ENCODE results near the gene PSMD10.
A peak's percentile ranks its signal among the peaks of the same experiment; 100 is the strongest.

Gene PSMD10

GRCh38 chrX:108114541-108114940 is 23.2 kb upstream of the PSMD10 start:
- no peak for DNase-seq (ENCODE audit: low read depth)
- TF ChIP-seq CTCF (conservative IDR thresholded peaks at IDR 0.05; ENCODE audit: low read depth, low read length): no peak
- no peak overlapping the region for H3K4me3 ChIP-seq (ENCODE audit: low read length)

- no peak for TF ChIP-seq CTCF (conservative IDR thresholded peaks at IDR 0.05; ENCODE audit: low read depth, low read length)
Measured at GRCh38 chrX:108105473-108105872, 14.1 kb upstream of the PSMD10 start.

GRCh38 chrX:108097380-108097779 is 6.0 kb upstream of the PSMD10 start:
- no peak for TF ChIP-seq CTCF (conservative IDR thresholded peaks at IDR 0.05; ENCODE audit: low read depth, low read length)
- H3K4me3 ChIP-seq (ENCODE audit: low read length): no peak overlapping the region
- no peak for DNase-seq (ENCODE audit: low read depth)

More at GRCh38 chrX:108105473-108105872, 14.1 kb upstream of the PSMD10 start:
- DNase-seq (ENCODE audit: low read depth): no peak
- H3K4me3 ChIP-seq (ENCODE audit: low read length): no peak overlapping the region

- peak overlapping the region; percentile 74 for H3K4me3 ChIP-seq (ENCODE audit: low read length)
- DNase-seq (ENCODE audit: low read depth): no peak
- no peak for TF ChIP-seq CTCF (conservative IDR thresholded peaks at IDR 0.05; ENCODE audit: low read depth, low read length)
Measured at GRCh38 chrX:108091878-108092291, 543 bp upstream of the PSMD10 start.

GRCh38 chrX:108090491-108091263 is 665 bp downstream of the PSMD10 start:
- H3K4me3 ChIP-seq (ENCODE audit: low read length): peak overlapping the region; percentile 74
- DNase-seq (ENCODE audit: low read depth): no peak
- TF ChIP-seq CTCF (conservative IDR thresholded peaks at IDR 0.05; ENCODE audit: low read depth, low read length): no peak

GRCh38 chrX:108088511-108088910 is 2.8 kb downstream of the PSMD10 start:
- TF ChIP-seq CTCF (conservative IDR thresholded peaks at IDR 0.05; ENCODE audit: low read depth, low read length): no peak
- DNase-seq (ENCODE audit: low read depth): no peak
- H3K4me3 ChIP-seq (ENCODE audit: low read length): no peak overlapping the region

GRCh38 chrX:108087792-108088191 is 3.5 kb downstream of the PSMD10 start:
- DNase-seq (ENCODE audit: low read depth): no peak
- no peak for TF ChIP-seq CTCF (conservative IDR thresholded peaks at IDR 0.05; ENCODE audit: low read depth, low read length)
- no peak overlapping the region for H3K4me3 ChIP-seq (ENCODE audit: low read length)

Measured in retinal pigment epithelial cell (primary cell).